NCI-H146 (cell line): ENCODE measurements around the gene ANKRD36.
"Not testable (repeated sequence)": the region's sequence is repeated elsewhere in the genome, so short reads cannot be mapped to it uniquely, and the experiment has no call there.

Experiments used
- DNase-seq: peaks from one replicate; lab custom pipeline; 2025; lab: John Stamatoyannopoulos, UW

ANKRD36 gene

DNA sequence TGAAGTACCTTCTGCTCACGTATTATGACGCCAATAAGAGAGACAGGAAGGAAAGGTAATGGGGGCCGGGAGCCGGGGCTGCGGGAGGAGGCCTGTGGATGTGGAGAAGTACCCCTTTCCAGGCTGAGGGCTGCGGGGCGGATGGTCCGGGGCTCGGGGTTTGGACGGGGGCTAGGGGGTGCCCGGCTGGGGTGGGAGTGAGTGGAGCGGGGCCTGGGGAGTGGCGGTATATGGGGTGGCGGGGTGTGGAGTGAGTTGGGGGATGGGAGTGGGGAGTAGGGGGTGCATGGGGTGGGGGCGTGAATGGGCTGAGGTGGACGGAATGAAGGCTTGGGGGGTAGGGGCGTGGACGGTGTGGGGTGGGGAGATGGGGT is 916 bp downstream of the ANKRD36 start:
- DNase-seq = not testable (repeated sequence)

- not testable (repeated sequence) for DNase-seq
Observed at GRCh38 chr2:97129090-97129489, 16.1 kb downstream of the ANKRD36 start.

DNA sequence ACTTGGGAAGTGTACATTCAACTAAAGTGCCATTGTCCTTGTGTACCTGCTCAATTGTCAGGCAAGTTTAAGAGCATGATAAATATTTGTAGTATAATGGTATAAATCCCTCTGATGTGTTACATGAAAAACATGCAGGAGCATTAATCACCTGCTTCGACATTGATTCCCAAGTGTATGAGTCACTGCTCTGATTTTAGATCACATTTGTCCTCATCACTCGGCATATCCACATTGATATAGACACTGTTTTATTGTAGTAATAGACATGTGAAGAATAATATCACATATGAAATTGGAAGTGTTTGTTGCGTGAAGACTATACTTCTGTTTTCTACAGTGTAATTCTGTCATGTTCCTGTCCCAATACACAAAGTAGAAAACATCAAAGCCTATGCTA is 31.1 kb downstream of the ANKRD36 start:
- DNase-seq = not testable (repeated sequence)

DNA sequence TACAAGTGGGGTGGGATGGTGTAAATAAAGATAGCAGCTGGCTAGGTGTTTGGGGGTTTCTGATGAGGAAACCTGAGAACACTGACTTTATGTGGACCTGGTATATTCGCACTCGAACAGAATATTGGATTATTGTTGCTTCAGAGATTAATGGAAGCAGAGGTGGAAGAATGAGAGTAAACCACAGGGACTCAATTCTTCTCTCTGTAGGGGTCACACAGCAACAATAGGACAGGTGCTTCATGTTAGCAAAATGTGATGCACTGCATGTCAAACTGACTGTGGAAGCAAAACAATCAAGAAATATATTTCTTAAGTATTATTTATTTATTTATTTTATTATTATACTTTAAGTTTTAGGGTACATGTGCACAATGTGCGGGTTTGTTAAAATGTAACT is 53.6 kb downstream of the ANKRD36 start:
- not testable (repeated sequence) for DNase-seq

DNA sequence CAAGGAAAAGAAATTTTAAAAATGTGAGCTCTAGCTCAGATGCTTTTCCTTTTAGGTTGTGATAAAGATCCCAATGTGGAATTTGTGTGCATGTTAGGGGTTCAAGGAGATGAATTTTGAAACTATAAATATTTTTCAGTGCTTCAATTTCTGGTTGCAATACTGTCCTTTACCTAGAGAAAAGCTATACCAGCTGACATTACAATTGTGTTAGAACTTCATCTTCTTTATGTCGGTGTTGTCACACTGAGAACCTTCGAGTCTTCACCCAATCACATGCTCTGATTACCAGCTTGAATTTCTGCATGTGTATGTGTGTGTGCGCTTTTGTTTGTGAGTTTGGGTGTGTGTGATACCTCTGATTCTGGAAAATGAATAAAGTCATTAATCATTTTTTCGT is 55.0 kb downstream of the ANKRD36 start:
- DNase-seq = not testable (repeated sequence)

DNA sequence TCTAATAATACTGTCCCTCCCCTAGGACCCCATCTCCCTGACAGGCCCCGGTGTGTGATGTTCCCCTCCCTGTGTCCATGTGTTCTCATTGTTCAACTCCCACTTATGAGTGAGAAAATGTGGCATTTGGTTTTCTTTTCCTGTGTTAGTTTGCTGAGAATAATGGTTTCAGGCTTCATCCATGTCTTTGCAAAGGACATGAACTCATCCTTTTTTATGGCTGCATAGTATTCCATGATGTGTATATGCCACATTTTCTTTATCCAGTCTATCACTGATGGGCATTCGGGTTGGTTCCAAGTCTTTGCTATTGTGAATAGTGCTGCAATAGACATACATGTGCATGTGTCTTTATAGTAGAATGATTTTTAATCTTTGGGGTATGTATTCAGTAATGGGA is 55.6 kb downstream of the ANKRD36 start:
- not testable (repeated sequence) for DNase-seq

- not testable (repeated sequence) for DNase-seq
Observed at GRCh38 chr2:97180391-97180790, 67.4 kb downstream of the ANKRD36 start.

DNA sequence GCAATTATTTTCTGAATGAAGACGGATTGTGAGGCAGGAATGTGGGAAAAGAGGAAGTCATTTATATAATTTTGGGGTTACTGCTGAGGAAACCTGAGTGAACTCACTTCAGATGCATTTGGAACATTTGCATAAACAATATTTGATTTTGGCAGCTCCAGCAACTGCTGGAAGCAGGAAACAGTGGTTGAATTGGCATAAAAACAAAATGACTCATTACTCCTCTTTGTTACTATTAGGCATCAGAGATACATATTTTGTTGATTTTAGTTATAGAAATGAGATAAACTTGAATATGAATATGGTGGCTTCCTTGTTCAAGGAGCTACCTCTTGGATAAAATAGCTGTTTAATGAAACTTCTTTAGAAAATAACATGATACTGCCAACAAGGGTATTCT is 82.4 kb downstream of the ANKRD36 start:
- not testable (repeated sequence) for DNase-seq

- DNase-seq = not testable (repeated sequence)
Observed at GRCh38 chr2:97197251-97197650, 84.3 kb downstream of the ANKRD36 start.

DNA sequence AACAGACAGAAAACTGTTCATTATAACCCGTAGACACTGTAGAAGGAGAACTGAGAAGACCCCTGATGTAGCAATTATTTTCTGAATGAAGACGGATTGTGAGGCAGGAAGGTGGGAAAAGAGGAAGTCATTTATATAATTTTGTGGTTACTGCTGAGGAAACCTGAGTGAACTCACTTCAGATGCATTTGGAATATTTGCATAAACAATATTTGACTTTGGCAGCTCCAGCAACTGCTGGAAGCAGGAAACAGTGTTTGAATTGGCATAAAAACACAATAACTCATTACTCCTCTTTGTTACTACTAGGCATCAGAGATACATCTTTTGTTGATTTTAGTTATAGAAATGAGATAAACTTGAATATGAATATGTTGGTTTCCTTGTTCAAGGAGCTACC is 87.9 kb downstream of the ANKRD36 start:
- not testable (repeated sequence) for DNase-seq

DNA sequence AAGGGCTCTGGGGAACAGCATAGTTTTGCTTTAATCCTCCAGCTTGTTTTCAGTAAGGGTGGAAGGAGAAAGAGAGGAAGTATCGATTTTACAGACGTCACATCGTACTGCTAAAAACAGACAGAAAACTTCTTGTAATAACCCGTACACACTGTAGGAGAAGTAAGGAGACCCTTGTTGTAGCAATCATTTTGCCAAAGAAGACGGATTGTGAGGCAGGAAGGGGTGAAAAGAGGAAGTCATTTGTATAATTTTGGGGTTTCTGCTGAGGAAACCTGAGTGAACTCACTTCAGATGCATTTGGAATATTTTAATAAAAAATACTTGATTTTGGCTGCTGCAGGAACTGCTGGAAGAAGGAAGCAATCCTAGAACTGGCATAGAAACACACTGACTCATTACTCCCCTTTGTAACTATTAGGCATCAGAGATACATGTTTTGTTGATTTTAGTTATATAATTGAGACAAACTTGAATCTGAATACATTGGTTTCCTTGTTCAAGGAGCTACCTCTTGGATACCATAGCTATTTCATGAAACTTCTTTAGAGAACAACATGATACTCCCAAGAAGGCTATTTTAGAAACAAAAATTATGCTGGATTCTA is 89.8 kb downstream of the ANKRD36 start:
- DNase-seq = not testable (repeated sequence)

DNA sequence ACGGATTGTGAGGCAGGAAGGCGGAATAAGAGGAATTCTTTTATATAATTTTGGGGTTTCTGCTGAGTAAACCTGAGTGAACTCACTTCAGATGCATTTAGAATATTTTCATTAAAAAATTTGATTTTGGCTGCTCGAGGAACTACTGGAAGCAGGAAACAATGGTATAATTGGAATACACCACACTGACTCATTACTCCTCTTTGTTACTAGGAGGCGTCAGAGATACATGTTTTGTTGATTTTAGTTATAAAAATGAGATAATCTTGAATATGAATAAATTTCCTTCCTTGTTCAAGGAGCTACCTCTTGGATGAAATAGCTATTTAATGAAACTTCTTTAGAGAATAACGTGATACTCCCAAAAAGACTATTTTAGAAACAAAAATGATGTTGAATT is 97.4 kb downstream of the ANKRD36 start:
- DNase-seq = no peak

- not testable (repeated sequence) for DNase-seq
Observed at GRCh38 chr2:97215025-97215424, 102.1 kb downstream of the ANKRD36 start.

GRCh38 chr2:97230848-97231585 is 118.1 kb downstream of the ANKRD36 start:
- not testable (repeated sequence) for DNase-seq

DNA sequence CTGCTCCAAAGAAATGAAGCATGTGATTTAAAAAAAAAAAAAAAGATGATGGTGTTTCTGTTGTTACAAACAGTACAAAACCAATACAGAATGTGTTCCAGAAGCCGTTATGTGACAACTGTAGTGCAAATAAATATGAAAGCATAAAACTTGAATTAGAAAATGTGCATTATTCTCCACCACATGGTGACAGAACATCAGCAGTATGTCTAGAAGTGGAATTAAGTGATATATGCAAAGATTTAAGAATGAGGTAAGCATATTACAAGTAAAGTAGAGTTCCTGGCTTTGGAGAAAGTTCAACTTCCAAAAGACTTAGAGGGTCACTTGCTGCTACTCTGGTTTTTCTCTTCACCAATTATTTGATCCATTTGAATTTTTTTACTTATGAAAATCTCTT is 120.0 kb downstream of the ANKRD36 start:
- DNase-seq = not testable (repeated sequence)

- DNase-seq = not testable (repeated sequence)
Observed at GRCh38 chr2:97233660-97234295, 120.8 kb downstream of the ANKRD36 start.

GRCh38 chr2:97261192-97261591 is 148.2 kb downstream of the ANKRD36 start:
- not testable (repeated sequence) for DNase-seq

DNA sequence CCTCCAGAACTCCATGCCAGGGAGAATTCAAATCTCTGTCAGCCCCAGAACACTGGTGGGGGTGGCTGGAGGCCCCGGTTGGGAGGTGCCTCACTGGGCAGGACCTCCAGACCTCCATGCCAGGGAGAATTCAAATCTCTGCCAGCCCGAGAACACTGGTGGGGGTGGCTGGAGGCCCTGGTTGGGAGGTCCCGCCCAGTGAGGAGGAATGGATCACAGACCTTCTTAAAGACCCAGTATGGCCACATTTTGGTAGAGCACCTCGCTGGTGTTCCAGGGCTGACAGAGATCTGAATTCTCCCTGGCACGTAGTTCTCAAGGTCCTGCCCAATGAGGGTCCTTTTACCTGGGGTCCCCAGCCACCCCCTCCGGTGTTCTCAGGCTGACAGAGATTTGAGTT is 153.5 kb downstream of the ANKRD36 start:
- DNase-seq = not testable (repeated sequence)

DNA sequence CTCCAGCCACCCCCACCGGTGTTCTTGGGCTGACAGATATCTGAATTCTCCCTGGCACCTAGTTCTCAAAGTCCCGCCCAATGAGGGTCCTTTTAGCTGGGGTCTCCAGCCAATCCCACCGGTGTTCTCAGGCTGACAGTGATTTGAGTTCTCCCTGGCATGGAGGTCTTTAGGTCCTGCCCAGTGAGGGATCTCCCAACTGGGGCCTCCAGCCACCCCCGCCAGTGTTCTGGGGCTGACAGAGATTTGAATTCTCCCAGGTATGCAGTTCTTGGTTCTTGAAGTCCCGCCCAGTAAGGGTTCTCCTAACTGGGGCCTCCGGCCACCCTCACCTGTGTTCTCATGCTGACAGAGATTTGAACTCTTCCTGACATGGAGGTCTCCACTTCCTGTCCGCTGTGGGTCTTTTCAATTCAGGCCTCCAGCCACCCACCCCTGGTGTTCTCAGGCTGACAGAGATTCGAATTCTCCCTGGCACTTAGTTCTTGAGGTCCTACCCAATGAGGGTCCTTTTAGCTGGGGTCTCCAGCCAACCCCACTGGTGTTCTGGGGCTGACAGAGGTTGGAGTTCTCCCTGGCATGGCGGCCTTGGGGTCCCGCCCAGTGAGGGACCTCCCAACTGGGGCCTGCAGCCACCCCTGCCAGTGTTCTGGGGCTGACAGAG is 154.6 kb downstream of the ANKRD36 start:
- no peak for DNase-seq

DNA sequence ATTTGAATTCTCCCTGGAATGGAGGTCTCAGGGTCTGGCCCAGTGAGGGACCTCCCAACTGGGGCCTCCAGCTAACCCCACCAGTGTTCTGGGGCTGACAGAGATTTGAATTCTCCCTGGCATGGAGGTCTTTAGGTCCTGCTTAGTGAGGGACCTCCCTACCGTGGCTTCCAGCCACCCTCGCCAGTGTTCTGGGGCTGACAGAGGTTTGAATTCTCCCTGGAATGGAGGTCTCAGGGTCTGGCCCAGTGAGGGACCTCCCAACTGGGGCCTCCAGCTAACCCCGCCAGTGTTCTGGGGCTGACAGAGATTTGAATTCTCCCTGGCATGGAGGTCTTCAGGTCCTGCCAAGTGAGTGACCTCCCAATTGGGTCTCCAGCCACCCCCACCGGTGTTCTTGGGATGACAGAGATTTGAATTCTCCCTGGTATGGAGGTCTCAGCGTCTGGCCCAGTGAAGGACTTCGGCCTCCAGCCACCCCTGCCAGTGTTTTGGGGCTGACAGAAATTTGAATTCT is 155.2 kb downstream of the ANKRD36 start:
- not testable (repeated sequence) for DNase-seq

DNA sequence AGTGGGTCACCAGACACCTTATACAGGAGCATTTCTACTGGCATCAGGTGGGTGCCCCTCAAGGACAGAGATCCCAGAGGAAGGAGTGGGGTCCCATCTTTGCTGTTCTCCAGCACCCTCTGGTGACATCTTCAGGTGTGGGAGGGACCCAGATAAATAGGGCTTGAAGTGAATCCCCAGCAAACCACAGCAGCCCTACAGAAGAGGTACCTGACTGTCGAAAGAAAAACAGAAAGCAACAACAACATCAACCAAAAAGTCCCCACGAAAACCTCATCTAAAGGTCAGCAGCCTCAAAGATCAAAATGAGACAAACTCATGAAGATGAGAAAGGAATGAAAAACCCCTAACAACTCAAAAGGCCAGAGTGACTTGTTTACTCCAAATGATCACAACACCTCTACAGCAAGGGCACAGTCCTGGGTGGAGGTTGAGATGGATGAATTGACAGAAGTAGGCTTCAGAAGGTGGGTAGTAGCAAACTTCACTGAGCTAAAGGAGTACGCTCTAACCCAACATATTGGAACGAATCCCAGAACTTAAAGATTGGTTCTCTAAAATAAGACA is 163.4 kb downstream of the ANKRD36 start:
- not testable (repeated sequence) for DNase-seq

DNA sequence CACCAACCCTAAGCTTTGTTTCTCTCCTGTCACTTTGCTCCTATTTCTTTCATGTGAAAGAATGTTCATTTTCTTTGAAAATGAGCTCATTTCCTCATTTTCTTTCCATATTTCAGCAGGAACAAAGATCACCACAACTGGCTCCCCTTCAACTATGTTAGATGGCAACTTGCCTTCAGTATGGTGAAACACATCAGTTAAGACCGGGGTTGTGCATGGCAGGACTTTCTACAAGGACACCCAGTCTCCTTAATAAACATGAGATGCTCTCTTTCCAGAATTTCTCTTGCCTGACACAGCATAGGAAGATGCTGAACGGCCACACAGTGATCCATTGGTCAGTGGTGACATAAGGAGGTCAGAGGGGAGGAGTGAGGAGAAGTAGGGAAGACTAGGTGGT is 172.2 kb downstream of the ANKRD36 start:
- not testable (repeated sequence) for DNase-seq
